Activated naive CD4-positive, alpha-beta T cell treated with anti-CD3 and anti-CD28 coated beads for 36 hours (primary cell): ENCODE measurements around the gene CDC42BPG. TPM values are rescaled to one million over a fixed set of nuclear protein-coding genes. Genes with fewer than 3 reads are reported as not detected.

ENCODE experiments used
- CTCF ChIA-PET: fragments of 350-600 bp; sonication (Branson Sonifier 250); formaldehyde crosslinking; loops from one replicate; lab custom pipeline; 2021; ENCODE audit warnings: antibody characterized with exemption; lab: Charles Lee
- DNase-seq: peaks from one replicate; pipeline ENCODE4 v3.0.0-alpha.2; 2020
- H3K27ac Mint-ChIP-seq: one replicate; pipeline ENCODE4 v1.8.0; 2021; ENCODE audit warnings: mild to moderate bottlenecking, mixed read lengths
- H3K27me3 Mint-ChIP-seq: one replicate; pipeline ENCODE4 v1.8.0; 2021; ENCODE audit warnings: low read depth, mixed read lengths
- H3K36me3 Mint-ChIP-seq: one replicate; pipeline ENCODE4 v1.8.0; 2021; ENCODE audit warnings: low read depth, mixed read lengths
- H3K4me1 Mint-ChIP-seq: one replicate; pipeline ENCODE4 v1.8.0; 2021; ENCODE audit warnings: low read depth, mixed read lengths
- H3K4me3 Mint-ChIP-seq: one replicate; pipeline ENCODE4 v1.8.0; 2021; ENCODE audit warnings: mild to moderate bottlenecking, moderate library complexity, mixed read lengths
- H3K9me3 Mint-ChIP-seq: one replicate; pipeline ENCODE4 v1.8.0; 2021; ENCODE audit warnings: mixed read lengths
- intact Hi-C: fragments of 100-400 bp; cut with micrococcal nuclease; formaldehyde crosslinking; loops from one replicate; pipeline ENCODE4 v1.15.1; 2023
- total RNA-seq, 2 experiments: library from RNA; stranded (reverse); gene quantifications; one replicate each; pipeline ENCODE4 v1.2.3, GENCODE V29; 2021

The CDC42BPG gene
- total RNA-seq, 2 experiments from 2014 or later: 0.32 to 0.41 TPM

- H3K36me3 Mint-ChIP-seq: peaks cover 56% of the 10 kb centered on the region
- intact Hi-C loops: loop anchor here (1.0 to 10.0 kb wide), 2 partner anchors 10 to 625 kb away; partner anchors contain the start of gene MALAT1
These were observed 25.2 kb upstream of the CDC42BPG start for GRCh38 chr11:64869571-64870175.

GRCh38 chr11:64868904-64869570 is 24.6 kb upstream of the CDC42BPG start:
- intact Hi-C loops: loop anchor here (1.0 to 10.0 kb wide), 2 partner anchors 10 to 626 kb away; partner anchors contain the start of gene MALAT1
- Mint-ChIP-seq H3K36me3 (peaks cover 49% of the 10 kb centered on the region), H3K27me3 (no peaks in the 10 kb centered on the region)

More at GRCh38 chr11:64869571-64870175, 25.2 kb upstream of the CDC42BPG start:
- Mint-ChIP-seq H3K27me3 (no peaks in the 10 kb centered on the region), H3K27ac (peak overlapping the region; percentile 89), H3K4me1 (peaks cover 93% of the 10 kb centered on the region), H3K9me3 (peaks cover 6% of the 10 kb centered on the region), H3K4me3 (peak overlapping the region; percentile 59)
- CTCF ChIA-PET: interaction anchor here (0.5 to 32.9 kb wide), 4 partner anchors 10 to 531 kb away, joined by 5 to 992 read pairs (median 157); partner anchors contain the start of genes CDC42BPG and EHD1
- DNase-seq: peak; percentile 43

GRCh38 chr11:64867748-64868462 is 23.5 kb upstream of the CDC42BPG start:
- intact Hi-C loops: loop anchor here (10.0 kb wide), 1 partner anchor 627 kb away; the partner anchor contains the start of gene MALAT1
- peak; percentile 55 for DNase-seq
- CTCF ChIA-PET: interaction anchor here (3.1 to 32.9 kb wide), 3 partner anchors 8 to 19 kb away, joined by 26 to 992 read pairs (median 288); partner anchors contain the start of genes CDC42BPG and EHD1
- Mint-ChIP-seq H3K36me3 (peaks cover 45% of the 10 kb centered on the region), H3K4me1 (peaks cover 97% of the 10 kb centered on the region), H3K27ac (peak overlapping the region; percentile 89), H3K4me3 (peak overlapping the region; percentile 59), H3K9me3 (peaks cover 6% of the 10 kb centered on the region), H3K27me3 (no peaks in the 10 kb centered on the region)

More at GRCh38 chr11:64868904-64869570, 24.6 kb upstream of the CDC42BPG start:
- peak; percentile 72 for DNase-seq
- H3K27ac Mint-ChIP-seq: peak overlapping the region; percentile 89
- peak overlapping the region; percentile 59 for H3K4me3 Mint-ChIP-seq
- peaks cover 92% of the 10 kb centered on the region for H3K4me1 Mint-ChIP-seq
- peaks cover 6% of the 10 kb centered on the region for H3K9me3 Mint-ChIP-seq
- CTCF ChIA-PET: interaction anchor here (0.5 to 32.9 kb wide), 4 partner anchors 9 to 530 kb away, joined by 5 to 992 read pairs (median 157); partner anchors contain the start of genes CDC42BPG and EHD1

GRCh38 chr11:64866173-64866491 is 21.7 kb upstream of the CDC42BPG start:
- DNase-seq: no peak
- Mint-ChIP-seq H3K4me3 (peak overlapping the region; percentile 56), H3K27ac (peak overlapping the region; percentile 97), H3K4me1 (peaks cover 95% of the 10 kb centered on the region), H3K36me3 (peaks cover 34% of the 10 kb centered on the region), H3K27me3 (no peaks in the 10 kb centered on the region), H3K9me3 (peaks cover 6% of the 10 kb centered on the region)
- intact Hi-C loops: loop anchor here (10.0 kb wide), 1 partner anchor 629 kb away; the partner anchor contains the start of gene MALAT1
- CTCF ChIA-PET: interaction anchor here (16.2 to 32.9 kb wide), 2 partner anchors 16 to 21 kb away, joined by 288 to 992 read pairs; partner anchors contain the start of genes CDC42BPG and EHD1

GRCh38 chr11:64865286-64866172 is 21.1 kb upstream of the CDC42BPG start:
- Mint-ChIP-seq H3K36me3 (peaks cover 32% of the 10 kb centered on the region), H3K27me3 (no peaks in the 10 kb centered on the region), H3K4me3 (peak overlapping the region; percentile 56), H3K4me1 (peaks cover 95% of the 10 kb centered on the region), H3K27ac (peak overlapping the region; percentile 97), H3K9me3 (peaks cover 6% of the 10 kb centered on the region)
- intact Hi-C loops: loop anchor here (1.0 to 10.0 kb wide), 6 partner anchors 9 to 629 kb away; partner anchors contain the start of genes ATG2A, EHD1 and MALAT1
- peak; percentile 84 for DNase-seq
- CTCF ChIA-PET: interaction anchor here (16.2 to 32.9 kb wide), 2 partner anchors 15 to 21 kb away, joined by 288 to 992 read pairs; partner anchors contain the start of genes CDC42BPG and EHD1

- Mint-ChIP-seq H3K27me3 (no peaks in the 10 kb centered on the region), H3K9me3 (peaks cover 6% of the 10 kb centered on the region), H3K4me1 (peaks cover 95% of the 10 kb centered on the region), H3K27ac (peak overlapping the region; percentile 97), H3K36me3 (peaks cover 35% of the 10 kb centered on the region), H3K4me3 (peak overlapping the region; percentile 56)
- CTCF ChIA-PET: interaction anchor here (16.2 to 32.9 kb wide), 2 partner anchors 14 to 22 kb away, joined by 288 to 992 read pairs; partner anchors contain the start of genes CDC42BPG and EHD1
- intact Hi-C loops: loop anchor here (1.0 to 10.0 kb wide), 6 partner anchors 8 to 630 kb away; partner anchors contain the start of genes ATG2A, EHD1 and MALAT1
- DNase-seq: peak; percentile 84
These were observed 20.2 kb upstream of the CDC42BPG start for GRCh38 chr11:64864473-64865285.

- Mint-ChIP-seq H3K4me3 (peak overlapping the region; percentile 56), H3K9me3 (peaks cover 6% of the 10 kb centered on the region), H3K36me3 (peaks cover 40% of the 10 kb centered on the region), H3K27ac (peak overlapping the region; percentile 97), H3K27me3 (no peaks in the 10 kb centered on the region), H3K4me1 (peaks cover 95% of the 10 kb centered on the region)
- intact Hi-C loops: loop anchor here (2.0 to 10.0 kb wide), 2 partner anchors 53 to 631 kb away; partner anchors contain the start of genes ATG2A and MALAT1
- CTCF ChIA-PET: interaction anchor here (16.2 to 32.9 kb wide), 2 partner anchors 14 to 23 kb away, joined by 288 to 992 read pairs; partner anchors contain the start of genes CDC42BPG and EHD1
- no peak for DNase-seq
These were observed 19.7 kb upstream of the CDC42BPG start for GRCh38 chr11:64864135-64864472.

- Mint-ChIP-seq H3K27ac (peak overlapping the region; percentile 97), H3K9me3 (peaks cover 6% of the 10 kb centered on the region), H3K4me1 (peaks cover 95% of the 10 kb centered on the region), H3K36me3 (peaks cover 42% of the 10 kb centered on the region), H3K27me3 (no peaks in the 10 kb centered on the region), H3K4me3 (peak overlapping the region; percentile 32)
- no peak for DNase-seq
- intact Hi-C loops: loop anchor here (2.0 to 10.0 kb wide), 2 partner anchors 53 to 631 kb away; partner anchors contain the start of genes ATG2A and MALAT1
- CTCF ChIA-PET: interaction anchor here (16.2 to 32.9 kb wide), 2 partner anchors 13 to 23 kb away, joined by 288 to 992 read pairs; partner anchors contain the start of genes CDC42BPG and EHD1
These were observed 19.1 kb upstream of the CDC42BPG start for GRCh38 chr11:64863391-64864060.

- H3K27me3 Mint-ChIP-seq: no peaks in the 10 kb centered on the region
- H3K4me3 Mint-ChIP-seq: peak overlapping the region; percentile 51
- CTCF ChIA-PET: interaction anchor here (16.2 to 32.9 kb wide), 2 partner anchors 13 to 24 kb away, joined by 288 to 992 read pairs; partner anchors contain the start of genes CDC42BPG and EHD1
- peaks cover 6% of the 10 kb centered on the region for H3K9me3 Mint-ChIP-seq
- peaks cover 42% of the 10 kb centered on the region for H3K36me3 Mint-ChIP-seq
- H3K27ac Mint-ChIP-seq: peak overlapping the region; percentile 97
- H3K4me1 Mint-ChIP-seq: peaks cover 95% of the 10 kb centered on the region
- intact Hi-C loops: loop anchor here (10.0 kb wide), 1 partner anchor 632 kb away; the partner anchor contains the start of gene MALAT1
- no peak for DNase-seq
These were observed 18.5 kb upstream of the CDC42BPG start for GRCh38 chr11:64862987-64863390.
